Measurements from ENCODE around the gene FAM120B.
A peak's percentile ranks its signal among the peaks of the same experiment; 100 is the strongest.

FAM120B gene

DNA sequence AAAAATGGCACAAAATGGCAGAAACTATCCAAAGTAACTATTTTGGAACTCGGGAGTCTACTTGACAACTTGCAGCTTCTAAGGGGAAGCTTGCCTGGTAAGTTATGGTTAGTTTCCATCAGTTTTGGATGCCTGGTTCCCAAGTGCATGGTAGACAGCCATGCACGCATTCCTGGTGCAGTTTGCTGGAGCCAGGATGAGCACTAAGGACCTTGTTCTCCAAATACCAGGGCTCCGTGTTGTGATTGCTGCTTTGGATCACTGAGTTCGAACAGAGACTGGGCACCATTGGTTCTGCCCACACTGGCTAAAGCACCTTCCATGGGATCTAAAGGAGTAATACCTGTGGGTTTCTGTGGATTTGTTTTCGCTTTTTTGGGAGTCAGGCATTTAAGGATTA is 103.7 kb downstream of the FAM120B start:
- no peak for ATAC-seq
- no peak overlapping the region for H3K27ac Mint-ChIP-seq
- peaks cover 30% of the 10 kb centered on the region for H3K36me3 Mint-ChIP-seq
- no peak overlapping the region for H3K4me3 Mint-ChIP-seq
- H3K27me3 Mint-ChIP-seq: no peaks in the 10 kb centered on the region
- no peaks in the 10 kb centered on the region for H3K4me1 Mint-ChIP-seq
- H3K9me3 Mint-ChIP-seq: peaks cover 24% of the 10 kb centered on the region

DNA sequence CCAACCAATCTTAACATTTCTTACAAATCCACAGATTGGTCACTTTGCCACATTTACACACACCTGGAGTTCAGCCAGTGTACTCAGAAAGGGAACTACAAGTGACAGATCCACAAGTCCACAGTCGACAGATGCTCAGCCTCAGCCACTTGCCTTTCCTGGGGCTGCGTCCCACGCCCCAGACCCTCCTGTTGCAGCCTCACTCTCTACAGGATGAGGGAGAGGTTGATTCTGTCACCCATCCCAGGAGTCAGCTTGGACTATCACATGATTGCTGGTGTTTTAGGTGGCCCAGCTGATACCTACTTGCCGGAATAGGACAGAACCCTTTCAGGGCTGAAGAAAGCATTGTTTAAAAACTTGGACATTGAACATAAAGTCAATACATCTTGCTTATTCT is 108.8 kb downstream of the FAM120B start:
- ATAC-seq: no peak
- no peak overlapping the region for H3K4me3 Mint-ChIP-seq
- H3K36me3 Mint-ChIP-seq: peaks cover 10% of the 10 kb centered on the region
- peaks cover 21% of the 10 kb centered on the region for H3K9me3 Mint-ChIP-seq
- H3K4me1 Mint-ChIP-seq: no peaks in the 10 kb centered on the region
- H3K27me3 Mint-ChIP-seq: peaks cover 40% of the 10 kb centered on the region
- H3K27ac Mint-ChIP-seq: no peak overlapping the region

DNA sequence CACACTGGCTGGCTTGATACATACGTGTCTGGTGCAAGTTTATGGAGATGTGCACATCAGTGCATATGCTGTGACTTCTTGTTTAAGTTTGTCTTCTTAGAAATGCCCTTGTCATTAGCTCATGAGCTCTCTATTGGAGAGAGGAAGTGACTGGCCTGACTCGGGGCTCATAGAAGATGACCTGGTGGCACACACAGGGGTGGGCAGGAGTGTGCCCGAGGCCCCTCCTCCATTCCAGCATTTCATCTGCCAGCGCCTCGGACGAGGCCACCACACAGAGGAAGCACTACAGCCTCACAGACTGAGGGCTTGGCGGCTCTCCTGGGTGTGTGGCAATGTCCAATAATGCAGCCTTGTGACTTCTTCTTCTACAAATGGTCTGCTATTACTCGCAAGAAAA is 109.7 kb downstream of the FAM120B start:
- H3K27ac Mint-ChIP-seq: no peak overlapping the region
- peaks cover 10% of the 10 kb centered on the region for H3K36me3 Mint-ChIP-seq
- no peak overlapping the region for H3K4me3 Mint-ChIP-seq
- no peak for ATAC-seq
- H3K9me3 Mint-ChIP-seq: peaks cover 11% of the 10 kb centered on the region
- peaks cover 41% of the 10 kb centered on the region for H3K27me3 Mint-ChIP-seq
- no peaks in the 10 kb centered on the region for H3K4me1 Mint-ChIP-seq

DNA sequence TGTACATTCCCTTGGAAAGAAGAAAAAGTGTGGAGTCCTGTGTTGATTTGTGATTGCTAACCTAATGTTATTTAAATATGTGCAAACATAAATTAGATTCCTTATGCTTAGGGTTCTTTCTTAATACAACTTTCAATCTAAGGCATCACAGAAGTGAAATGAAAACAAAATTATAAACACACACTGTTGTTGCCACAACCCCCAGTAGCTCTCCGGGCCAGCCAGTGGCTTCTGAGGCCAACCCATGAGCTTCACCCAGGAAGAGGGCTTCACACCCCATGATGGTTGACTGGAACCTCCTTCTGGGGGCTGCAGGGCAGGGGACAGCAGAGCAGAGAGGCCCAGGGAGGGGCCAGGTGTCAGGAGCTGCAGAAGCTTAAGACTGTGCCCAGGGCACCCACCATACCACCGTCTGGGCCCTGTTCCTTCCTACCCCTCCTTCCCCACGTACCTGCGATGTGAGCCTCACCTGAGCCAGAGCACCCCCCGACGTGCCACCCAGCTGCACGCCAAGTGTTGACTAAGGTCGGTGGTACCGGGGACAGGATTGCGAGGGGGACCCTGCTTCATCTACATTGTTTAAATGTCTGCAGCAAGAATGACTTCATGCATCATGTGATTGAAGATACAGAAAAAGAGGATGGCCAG is 110.5 kb downstream of the FAM120B start:
- no peaks in the 10 kb centered on the region for H3K4me1 Mint-ChIP-seq
- no peak for ATAC-seq

DNA sequence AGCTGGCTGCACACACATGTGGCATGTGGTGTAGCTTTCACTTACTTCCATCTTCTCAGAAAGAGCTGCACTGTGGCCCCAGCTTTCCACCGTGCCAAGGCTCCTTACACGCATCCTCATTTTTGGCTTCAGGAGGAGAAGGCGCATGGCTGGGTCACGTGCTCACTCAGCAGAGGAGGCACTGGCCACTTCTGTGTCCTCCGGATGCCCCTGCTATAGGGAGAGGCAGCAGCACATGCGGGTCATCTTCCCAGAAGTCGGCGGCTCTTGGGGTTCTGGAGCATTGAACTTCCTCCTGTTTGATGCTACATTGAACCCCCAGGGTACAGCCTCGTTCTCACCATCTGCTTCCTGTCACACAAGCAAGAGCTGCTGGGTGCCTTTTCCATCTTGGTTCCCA is 111.3 kb downstream of the FAM120B start:
- peaks cover 4% of the 10 kb centered on the region for H3K9me3 Mint-ChIP-seq
- H3K4me1 Mint-ChIP-seq: no peaks in the 10 kb centered on the region

More for the DNA sequence above, 110.5 kb downstream of the FAM120B start:
- H3K27me3 Mint-ChIP-seq: peaks cover 41% of the 10 kb centered on the region
- H3K4me3 Mint-ChIP-seq: no peak overlapping the region
- H3K9me3 Mint-ChIP-seq: peaks cover 9% of the 10 kb centered on the region
- no peak overlapping the region for H3K27ac Mint-ChIP-seq
- peaks cover 10% of the 10 kb centered on the region for H3K36me3 Mint-ChIP-seq

DNA sequence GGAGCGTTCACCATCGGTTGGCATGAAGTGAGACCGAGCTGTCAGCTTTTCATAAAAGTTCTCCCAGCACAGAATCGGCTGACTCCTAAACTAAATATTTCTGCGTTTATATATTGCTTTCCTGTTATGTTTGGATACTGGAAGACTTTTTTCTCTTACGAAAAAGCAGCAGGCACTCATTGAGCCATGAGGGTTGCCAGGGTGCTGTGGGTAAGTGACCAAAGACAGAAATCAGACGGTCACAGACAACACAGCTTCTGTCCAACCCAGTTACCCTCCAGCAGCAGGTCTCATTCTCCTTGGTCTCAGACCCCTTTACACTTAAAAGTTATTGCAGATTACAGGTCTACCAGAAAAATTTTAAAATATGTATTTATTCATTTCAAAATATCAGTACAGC is 113.7 kb downstream of the FAM120B start:
- no peaks in the 10 kb centered on the region for H3K4me1 Mint-ChIP-seq
- no peak overlapping the region for H3K27ac Mint-ChIP-seq
- no peaks in the 10 kb centered on the region for H3K9me3 Mint-ChIP-seq
- H3K27me3 Mint-ChIP-seq: peaks cover 58% of the 10 kb centered on the region
- ATAC-seq: no peak
- H3K36me3 Mint-ChIP-seq: peaks cover 5% of the 10 kb centered on the region
- H3K4me3 Mint-ChIP-seq: no peak overlapping the region

More for the DNA sequence above, 111.3 kb downstream of the FAM120B start:
- H3K4me3 Mint-ChIP-seq: no peak overlapping the region
- no peak for ATAC-seq
- no peak overlapping the region for H3K27ac Mint-ChIP-seq
- peaks cover 10% of the 10 kb centered on the region for H3K36me3 Mint-ChIP-seq
- H3K27me3 Mint-ChIP-seq: peaks cover 44% of the 10 kb centered on the region

DNA sequence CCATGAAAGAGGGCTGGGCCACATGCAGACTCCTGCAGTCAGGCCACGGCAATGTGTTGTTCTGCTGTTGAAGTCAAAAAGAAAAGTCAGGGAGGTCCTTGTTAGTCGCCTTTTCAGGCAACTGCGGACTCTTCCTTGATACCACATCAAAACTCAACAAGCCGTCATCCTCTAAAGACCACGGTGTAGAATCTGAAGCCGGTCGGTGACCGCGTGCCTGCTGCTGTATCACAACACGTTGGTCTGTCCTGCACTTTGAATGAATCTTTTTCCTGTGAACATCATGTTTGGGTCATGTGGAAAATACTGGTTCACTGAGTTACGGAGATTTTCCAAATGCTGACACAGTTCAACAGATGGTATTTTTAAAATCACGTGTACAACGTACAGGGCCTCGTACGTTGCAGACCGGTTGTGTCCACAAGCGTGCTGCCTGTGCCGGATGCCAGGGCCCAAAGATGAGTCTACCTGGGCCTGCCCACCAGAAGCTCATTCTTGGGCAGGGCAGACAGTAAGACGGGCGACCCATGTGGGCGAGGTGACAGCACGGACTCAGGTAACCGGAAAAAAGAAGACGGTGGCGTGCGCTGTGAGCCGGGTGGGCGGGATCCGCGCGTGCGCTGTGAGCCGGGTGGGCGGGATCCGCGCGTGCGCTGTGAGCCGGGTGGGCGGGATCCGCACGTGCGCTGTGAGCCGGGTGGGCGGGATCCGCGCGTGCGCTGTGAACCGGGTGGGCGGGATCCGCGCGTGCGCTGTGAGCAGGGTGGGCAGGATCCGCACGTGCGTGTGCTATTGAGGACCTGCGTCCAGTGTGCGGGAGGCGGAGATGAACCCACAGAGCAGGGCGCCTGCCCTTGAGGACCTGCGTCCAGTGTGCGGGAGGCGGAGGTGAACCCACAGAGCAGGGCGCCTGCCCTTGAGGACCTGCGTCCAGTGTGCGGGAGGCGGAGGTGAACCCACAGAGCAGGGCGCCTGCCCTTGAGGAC is 114.5 kb downstream of the FAM120B start:
- peaks cover 5% of the 10 kb centered on the region for H3K36me3 Mint-ChIP-seq
- H3K27me3 Mint-ChIP-seq: peaks cover 60% of the 10 kb centered on the region
- ATAC-seq: no peak
- no peaks in the 10 kb centered on the region for H3K9me3 Mint-ChIP-seq
- no peaks in the 10 kb centered on the region for H3K4me1 Mint-ChIP-seq
- H3K4me3 Mint-ChIP-seq: peak overlapping the region; percentile 52
- no peak overlapping the region for H3K27ac Mint-ChIP-seq

DNA sequence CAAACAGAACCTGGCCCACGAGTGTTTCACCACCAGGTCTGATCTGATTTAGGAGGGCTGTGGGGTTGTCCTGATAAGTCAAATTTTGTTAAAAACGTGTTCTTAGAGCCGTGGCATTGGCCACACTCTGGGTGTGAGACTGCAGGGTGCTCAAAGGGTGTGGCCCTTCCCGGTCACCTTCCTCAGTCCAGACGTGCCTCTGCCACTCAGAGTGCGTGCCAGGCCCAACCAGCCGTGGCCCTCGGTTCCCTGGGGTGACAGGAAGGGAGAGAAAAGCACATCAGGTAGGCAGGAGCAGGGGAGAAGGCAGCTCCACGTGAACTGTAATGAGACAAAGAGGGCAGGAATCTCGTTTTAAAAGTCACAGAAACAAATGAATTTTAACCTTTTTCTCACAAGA is 115.4 kb downstream of the FAM120B start:
- peaks cover 5% of the 10 kb centered on the region for H3K36me3 Mint-ChIP-seq
- no peaks in the 10 kb centered on the region for H3K9me3 Mint-ChIP-seq
- H3K4me3 Mint-ChIP-seq: no peak overlapping the region
- H3K27ac Mint-ChIP-seq: no peak overlapping the region
- H3K27me3 Mint-ChIP-seq: peaks cover 55% of the 10 kb centered on the region
- no peaks in the 10 kb centered on the region for H3K4me1 Mint-ChIP-seq
- no peak for ATAC-seq

DNA sequence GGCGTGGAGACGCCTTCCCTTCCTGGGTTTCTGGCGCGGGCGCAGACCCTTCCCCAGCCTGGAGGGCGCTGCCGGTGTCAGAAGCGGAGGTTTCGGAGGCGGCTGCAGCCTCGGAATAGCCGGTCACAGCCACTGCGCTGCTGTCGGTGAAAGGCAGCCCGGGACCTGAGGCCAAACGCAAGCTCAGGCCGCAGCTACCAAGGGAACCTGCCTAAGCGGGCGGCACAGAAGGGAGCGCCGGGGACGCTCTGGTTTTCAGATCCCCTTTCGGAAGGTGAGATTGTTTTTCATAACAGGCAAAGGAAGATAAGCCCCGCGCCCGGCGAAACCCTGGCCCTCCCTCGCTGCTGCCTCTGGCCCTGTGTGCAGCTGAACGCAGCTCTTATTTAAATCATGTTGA is 116.5 kb downstream of the FAM120B start:
- peaks cover 1% of the 10 kb centered on the region for H3K36me3 Mint-ChIP-seq

DNA sequence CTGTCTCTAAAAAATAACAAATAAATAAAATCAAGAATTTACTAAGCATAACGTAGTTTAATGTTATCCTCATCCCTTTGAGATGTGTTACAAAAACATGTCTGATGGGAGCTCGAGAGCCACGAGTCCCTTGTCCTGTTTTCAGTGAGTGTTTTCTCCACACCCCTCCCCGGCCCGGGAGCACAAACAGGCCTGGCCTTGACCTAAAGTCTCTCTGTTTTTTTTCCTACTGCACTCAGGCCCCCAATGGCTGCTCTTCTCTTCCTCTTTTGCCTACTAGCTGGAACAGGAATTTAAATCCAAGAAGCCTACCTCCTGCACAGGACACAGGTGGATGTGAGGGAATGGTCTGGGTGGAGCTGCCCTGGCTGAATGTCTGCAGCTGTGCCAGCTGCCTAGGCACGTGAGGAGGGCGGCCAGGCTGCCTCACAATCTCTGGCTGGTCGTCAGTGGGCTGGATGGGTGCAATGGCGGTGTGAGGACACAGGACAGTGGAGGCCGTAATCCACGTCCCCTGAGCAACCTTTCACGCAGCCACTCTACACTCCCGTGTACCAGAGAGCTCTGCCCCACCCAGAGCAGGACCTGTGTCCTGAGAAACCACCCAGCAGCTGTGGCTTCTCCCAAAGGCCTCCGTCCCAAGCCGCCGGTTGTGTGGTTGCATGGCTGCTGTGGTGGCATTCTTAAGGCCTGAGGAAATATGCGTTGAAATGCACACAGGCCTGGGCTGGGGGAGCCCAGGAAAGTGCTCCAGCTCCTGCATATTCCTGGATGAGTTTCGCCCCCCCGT is 117.5 kb downstream of the FAM120B start:
- no peak overlapping the region for H3K4me3 Mint-ChIP-seq
- no peak for ATAC-seq
- H3K27ac Mint-ChIP-seq: no peak overlapping the region
- peaks cover 46% of the 10 kb centered on the region for H3K27me3 Mint-ChIP-seq
- H3K36me3 Mint-ChIP-seq: no peaks in the 10 kb centered on the region
- no peaks in the 10 kb centered on the region for H3K9me3 Mint-ChIP-seq
- no peaks in the 10 kb centered on the region for H3K4me1 Mint-ChIP-seq

More for the DNA sequence above, 116.5 kb downstream of the FAM120B start:
- peaks cover 55% of the 10 kb centered on the region for H3K27me3 Mint-ChIP-seq
- ATAC-seq: peak; percentile 58
- H3K4me1 Mint-ChIP-seq: no peaks in the 10 kb centered on the region
- no peaks in the 10 kb centered on the region for H3K9me3 Mint-ChIP-seq
- no peak overlapping the region for H3K4me3 Mint-ChIP-seq
- no peak overlapping the region for H3K27ac Mint-ChIP-seq

DNA sequence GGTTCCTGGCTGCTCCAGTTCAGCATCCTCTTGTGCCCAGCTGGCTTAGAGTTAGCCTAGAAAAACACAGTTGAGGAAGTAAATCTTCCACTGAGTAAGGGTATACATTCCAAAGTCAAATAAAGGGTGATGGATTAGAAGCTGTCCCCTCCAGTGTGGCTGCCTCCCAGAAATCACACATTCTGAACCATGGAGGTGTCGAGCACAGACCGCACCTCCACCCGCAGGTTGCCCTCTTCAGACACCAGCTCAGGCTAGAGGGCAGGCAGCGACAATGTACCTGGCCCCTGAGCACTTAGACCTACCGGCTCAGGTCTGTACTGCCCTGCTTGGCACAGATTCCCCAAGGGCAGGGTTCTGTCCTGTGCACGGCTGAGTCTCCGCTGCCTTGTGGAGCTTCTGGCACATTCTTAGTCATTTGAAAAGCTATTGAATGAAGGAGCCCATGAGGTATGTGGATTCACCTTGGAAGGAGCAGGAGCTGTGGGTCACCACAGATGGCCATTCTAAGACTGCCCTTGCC is 118.1 kb downstream of the FAM120B start:
- ATAC-seq: no peak
- no peaks in the 10 kb centered on the region for H3K9me3 Mint-ChIP-seq
- no peak overlapping the region for H3K4me3 Mint-ChIP-seq
- H3K27me3 Mint-ChIP-seq: peaks cover 40% of the 10 kb centered on the region
- no peaks in the 10 kb centered on the region for H3K4me1 Mint-ChIP-seq
- no peak overlapping the region for H3K27ac Mint-ChIP-seq
- no peaks in the 10 kb centered on the region for H3K36me3 Mint-ChIP-seq

DNA sequence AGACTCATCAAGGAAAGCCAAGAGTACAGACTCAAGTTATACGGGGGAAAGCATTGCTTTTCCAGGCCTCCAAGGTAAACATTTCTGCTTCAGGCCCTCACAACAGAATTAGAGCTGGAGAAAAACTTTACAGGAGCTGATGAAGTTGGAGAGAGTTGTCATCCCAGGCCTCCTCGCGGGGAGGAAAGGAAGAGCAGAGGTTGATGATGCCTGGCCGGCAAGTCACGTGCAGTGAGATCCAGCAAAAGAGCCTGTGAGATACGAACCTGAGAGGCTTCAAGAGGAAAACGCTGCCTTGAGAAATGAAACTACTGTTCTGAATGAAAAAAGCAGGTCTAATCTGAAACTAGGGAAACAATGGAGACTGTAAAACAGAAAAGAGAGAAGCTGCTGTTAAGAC is 122.9 kb downstream of the FAM120B start:
- Mint-ChIP-seq H3K4me3 (no peak overlapping the region), H3K27ac (no peak overlapping the region), H3K27me3 (peaks cover 23% of the 10 kb centered on the region), H3K9me3 (no peaks in the 10 kb centered on the region), H3K4me1 (no peaks in the 10 kb centered on the region), H3K36me3 (no peaks in the 10 kb centered on the region)
- ATAC-seq: no peak

DNA sequence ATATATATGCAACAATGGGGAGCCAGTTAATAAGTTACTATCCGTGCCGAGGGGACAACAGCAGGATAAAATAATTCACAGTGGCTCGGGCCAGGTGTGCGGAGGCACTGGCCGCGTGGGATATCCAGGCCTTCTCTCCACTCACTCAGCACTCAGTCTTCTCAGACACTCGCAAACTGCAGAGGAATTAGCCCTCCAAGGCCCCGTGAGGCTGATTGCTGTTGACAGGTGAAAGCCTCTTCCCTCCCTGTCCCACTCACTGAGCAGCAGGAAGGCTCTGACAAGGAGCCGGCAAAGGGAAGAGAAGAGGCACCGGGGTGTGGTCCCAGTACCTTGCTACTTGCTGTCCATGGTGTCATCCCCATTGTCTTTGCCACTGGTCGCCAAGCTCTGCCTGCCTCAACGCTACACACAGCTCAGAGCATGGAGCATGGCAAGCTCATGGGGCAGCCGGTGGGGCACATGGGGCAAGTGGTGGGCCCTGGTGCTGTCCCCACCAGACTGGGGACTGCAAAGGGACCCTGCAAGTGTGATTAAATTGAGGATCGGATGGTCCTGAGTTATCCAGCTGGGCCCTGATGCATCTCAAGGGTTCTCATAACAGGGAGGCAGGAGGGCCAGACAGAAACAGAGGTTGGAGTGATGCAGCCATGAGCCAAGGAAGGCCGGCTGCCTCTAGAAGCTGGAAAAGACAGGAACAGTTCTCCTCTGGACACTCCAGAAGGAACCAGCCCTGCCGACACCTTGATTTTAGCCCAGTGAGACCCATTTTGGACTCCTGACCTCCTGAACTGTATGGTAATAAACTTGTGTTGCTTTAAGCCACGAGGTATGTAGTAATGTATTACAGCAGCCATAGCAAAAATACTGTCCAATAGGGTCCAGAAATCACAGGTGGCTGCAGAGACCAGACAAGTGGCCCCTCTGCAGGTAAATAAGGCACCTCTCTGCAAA is 126.9 kb downstream of the FAM120B start:
- no peak overlapping the region for H3K27ac Mint-ChIP-seq
- H3K36me3 Mint-ChIP-seq: peaks cover 6% of the 10 kb centered on the region
- H3K27me3 Mint-ChIP-seq: peaks cover 12% of the 10 kb centered on the region
- H3K4me1 Mint-ChIP-seq: no peaks in the 10 kb centered on the region
- H3K9me3 Mint-ChIP-seq: peaks cover 6% of the 10 kb centered on the region
- ATAC-seq: no peak
- no peak overlapping the region for H3K4me3 Mint-ChIP-seq

DNA sequence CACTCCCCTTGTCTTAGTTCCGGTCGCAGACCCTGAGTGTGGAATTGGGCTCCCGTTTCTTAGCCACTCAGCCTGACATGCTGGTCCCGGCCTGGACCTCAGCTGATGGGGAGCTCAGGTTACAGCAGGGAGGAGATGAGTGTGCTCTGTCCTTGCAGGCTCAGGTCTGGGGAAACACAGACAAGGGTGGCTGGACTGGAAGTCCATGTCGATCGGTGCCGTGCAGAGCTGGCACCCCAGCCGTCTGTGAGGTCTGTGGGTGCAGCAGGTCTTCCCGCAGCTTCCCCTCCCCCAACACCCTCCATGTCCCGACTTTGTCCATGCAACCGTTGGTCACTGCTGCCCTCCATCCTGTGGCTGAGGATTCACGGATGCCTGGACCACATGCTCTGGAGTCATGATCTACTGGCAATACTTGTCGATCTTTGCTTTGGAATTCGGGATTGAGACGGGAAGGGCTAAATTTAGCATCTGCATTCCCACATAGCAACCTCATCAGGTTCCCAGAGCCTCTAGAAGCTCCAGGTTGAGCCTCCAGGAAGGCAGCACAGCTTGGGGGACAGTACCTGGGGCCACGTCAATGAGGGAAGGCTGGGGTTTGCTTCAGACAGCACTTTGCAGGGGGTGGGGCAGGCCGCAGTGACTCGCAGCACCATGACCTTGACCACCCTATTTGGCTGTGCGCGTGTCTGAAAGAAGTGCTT is 127.7 kb downstream of the FAM120B start:
- H3K4me3 Mint-ChIP-seq: no peak overlapping the region
- no peaks in the 10 kb centered on the region for H3K4me1 Mint-ChIP-seq
- H3K27ac Mint-ChIP-seq: no peak overlapping the region
- peaks cover 6% of the 10 kb centered on the region for H3K9me3 Mint-ChIP-seq
- peaks cover 6% of the 10 kb centered on the region for H3K36me3 Mint-ChIP-seq
- ATAC-seq: no peak
- H3K27me3 Mint-ChIP-seq: peaks cover 20% of the 10 kb centered on the region

Data from stimulated activated memory B cell treated with anti-CD40 and anti-IgM and Interleukin-4, amounts not matched to agents 10 μg/mL and 1 μg/mL and 100 μg/mL, for 72 hours (primary cell).